GM18858 (cell line): ENCODE data around the gene FOXK1.

Source experiments
- ATAC-seq: cut with Tn5 transposase; IDR thresholded peaks from one replicate; pipeline ENCODE4 v1.9.1; 2021; ENCODE audit not compliant: unreplicated experiment

Gene FOXK1

GRCh38 chr7:4815609-4816418 is 133.7 kb downstream of the FOXK1 start:
- ATAC-seq = no peak

GRCh38 chr7:4816419-4817080 is 134.5 kb downstream of the FOXK1 start:
- ATAC-seq = no peak

GRCh38 chr7:4817178-4817901 is 135.2 kb downstream of the FOXK1 start:
- ATAC-seq = no peak

GRCh38 chr7:4818000-4818794 is 136.1 kb downstream of the FOXK1 start:
- no peak for ATAC-seq

- ATAC-seq = no peak
Observed at GRCh38 chr7:4819560-4820404, 137.7 kb downstream of the FOXK1 start.

- no peak for ATAC-seq
Observed at GRCh38 chr7:4820405-4820966, 138.4 kb downstream of the FOXK1 start.
